ENCODE results near the gene PWWP2B. TPM values are rescaled to one million over a fixed set of nuclear protein-coding genes. Genes with fewer than 3 reads are reported as not detected.

Gene PWWP2B
- total and polyA plus RNA-seq, 2 experiments from 2014 or later: 2.3 to 12.8 TPM

DNA sequence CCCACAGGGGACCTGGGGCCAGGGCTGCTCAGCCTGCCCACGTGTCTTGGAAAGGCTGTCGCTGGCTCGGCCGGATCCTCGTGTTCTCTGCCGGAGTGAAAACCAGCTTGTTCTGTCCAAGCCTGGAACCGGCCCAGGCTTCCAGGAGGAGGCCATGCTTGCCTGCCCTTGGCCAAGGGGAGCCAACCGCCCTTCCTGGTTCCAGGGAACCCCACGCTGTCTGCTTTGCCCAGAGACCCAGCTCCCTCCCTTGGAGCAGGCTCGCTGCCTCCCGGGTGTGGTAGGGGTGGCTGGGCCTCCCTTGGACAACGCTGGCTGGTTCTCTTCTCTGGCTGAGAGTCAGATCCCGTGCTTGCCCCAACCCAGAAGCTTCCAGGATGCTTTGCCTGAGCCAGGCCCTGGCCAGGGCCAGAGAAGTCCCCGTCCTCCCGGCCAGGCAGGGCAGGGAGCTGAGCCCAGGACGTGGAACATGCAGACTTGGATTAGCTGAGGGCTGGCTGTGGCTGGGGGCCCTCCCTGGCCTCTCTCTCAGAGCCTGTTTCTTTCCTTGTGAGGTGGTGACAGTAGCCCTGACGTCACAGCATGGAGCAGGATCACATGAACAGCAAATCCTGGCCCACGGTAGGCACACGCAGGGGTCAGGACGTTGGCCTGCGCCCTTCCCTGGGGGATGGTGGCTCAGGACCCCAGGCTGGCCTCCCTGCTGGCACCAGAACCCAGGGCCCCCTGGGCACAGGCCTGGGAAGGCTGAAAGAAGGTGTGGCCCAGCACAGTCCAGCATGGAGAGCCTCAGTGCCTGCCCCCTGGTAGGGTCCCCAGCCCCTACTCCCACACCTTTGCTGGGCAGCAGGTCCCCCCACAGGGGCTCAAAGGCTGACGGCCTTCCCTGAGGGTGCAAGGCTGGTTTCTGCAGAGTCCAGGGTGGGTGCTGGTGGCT is 67.5 kb downstream of the PWWP2B start:
- H3K4me3 ChIP-seq: no peak overlapping the region
- H3K4me3 Mint-ChIP-seq: no peak overlapping the region
- no peaks in the 10 kb centered on the region for H3K9me2 ChIP-seq (ENCODE audit: insufficient read depth)
- no peaks in the 10 kb centered on the region for H3K36me3 Mint-ChIP-seq (ENCODE audit: low read depth)
- H3K27ac ChIP-seq (ENCODE audit: low read depth): no peak overlapping the region
- H3K27me3 ChIP-seq (ENCODE audit: insufficient read depth): no peaks in the 10 kb centered on the region
- H3F3A ChIP-seq (replicated peaks; ENCODE audit: low read depth): no peaks in the 10 kb centered on the region
- H3K36me3 ChIP-seq (ENCODE audit: insufficient read depth): no peaks in the 10 kb centered on the region
- ATAC-seq: no peak
- H3K79me2 ChIP-seq (replicated peaks; ENCODE audit: insufficient read depth): no peaks in the 10 kb centered on the region
- H3K27ac Mint-ChIP-seq: no peak overlapping the region
- no peak overlapping the region for H3K4me2 ChIP-seq
- TF ChIP-seq NANOG (IDR thresholded peaks at IDR 0.05; ENCODE audit: borderline replicate concordance) (no peak), ZNF331 (CRISPR knock-in tag; IDR thresholded peaks at IDR 0.05; ENCODE audit: low read depth) (no peak), ZNF114 (CRISPR knock-in tag; IDR thresholded peaks at IDR 0.05) (no peak), STAT1 (IDR thresholded peaks at IDR 0.05; ENCODE audit: unreplicated experiment) (no peak), CREB1 (CRISPR knock-in tag; IDR thresholded peaks at IDR 0.05; ENCODE audit: low read depth) (no peak), EZH2 (IDR thresholded peaks at IDR 0.05; ENCODE audit: low read depth, unreplicated experiment) (no peak), JUNB (IDR thresholded peaks at IDR 0.05; ENCODE audit: unreplicated experiment) (no peak), POLR2AphosphoS5 (IDR thresholded peaks at IDR 0.05; ENCODE audit: low read depth) (no peak), ZNF462 (CRISPR knock-in tag; IDR thresholded peaks at IDR 0.05) (no peak)
- TF ChIP-seq, protein P1, sequence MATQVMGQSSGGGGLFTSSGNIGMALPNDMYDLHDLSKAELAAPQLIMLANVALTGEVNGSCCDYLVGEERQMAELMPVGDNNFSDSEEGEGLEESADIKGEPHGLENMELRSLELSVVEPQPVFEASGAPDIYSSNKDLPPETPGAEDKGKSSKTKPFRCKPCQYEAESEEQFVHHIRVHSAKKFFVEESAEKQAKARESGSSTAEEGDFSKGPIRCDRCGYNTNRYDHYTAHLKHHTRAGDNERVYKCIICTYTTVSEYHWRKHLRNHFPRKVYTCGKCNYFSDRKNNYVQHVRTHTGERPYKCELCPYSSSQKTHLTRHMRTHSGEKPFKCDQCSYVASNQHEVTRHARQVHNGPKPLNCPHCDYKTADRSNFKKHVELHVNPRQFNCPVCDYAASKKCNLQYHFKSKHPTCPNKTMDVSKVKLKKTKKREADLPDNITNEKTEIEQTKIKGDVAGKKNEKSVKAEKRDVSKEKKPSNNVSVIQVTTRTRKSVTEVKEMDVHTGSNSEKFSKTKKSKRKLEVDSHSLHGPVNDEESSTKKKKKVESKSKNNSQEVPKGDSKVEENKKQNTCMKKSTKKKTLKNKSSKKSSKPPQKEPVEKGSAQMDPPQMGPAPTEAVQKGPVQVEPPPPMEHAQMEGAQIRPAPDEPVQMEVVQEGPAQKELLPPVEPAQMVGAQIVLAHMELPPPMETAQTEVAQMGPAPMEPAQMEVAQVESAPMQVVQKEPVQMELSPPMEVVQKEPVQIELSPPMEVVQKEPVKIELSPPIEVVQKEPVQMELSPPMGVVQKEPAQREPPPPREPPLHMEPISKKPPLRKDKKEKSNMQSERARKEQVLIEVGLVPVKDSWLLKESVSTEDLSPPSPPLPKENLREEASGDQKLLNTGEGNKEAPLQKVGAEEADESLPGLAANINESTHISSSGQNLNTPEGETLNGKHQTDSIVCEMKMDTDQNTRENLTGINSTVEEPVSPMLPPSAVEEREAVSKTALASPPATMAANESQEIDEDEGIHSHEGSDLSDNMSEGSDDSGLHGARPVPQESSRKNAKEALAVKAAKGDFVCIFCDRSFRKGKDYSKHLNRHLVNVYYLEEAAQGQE (IDR thresholded peaks at IDR 0.05; ENCODE audit: unreplicated experiment): no peak
- no peaks in the 10 kb centered on the region; the same call in 1 of the 2 replicates for H3K4me1 ChIP-seq (ENCODE audit: insufficient read depth)
- peaks cover 3% of the 10 kb centered on the region for H3K4me1 Mint-ChIP-seq
- H4K20me1 ChIP-seq (replicated peaks; ENCODE audit: insufficient read depth): no peaks in the 10 kb centered on the region
- no peaks in the 10 kb centered on the region for H3K9me3 Mint-ChIP-seq
- peaks cover 7% of the 10 kb centered on the region for H3K27me3 Mint-ChIP-seq (ENCODE audit: insufficient read depth, low read depth, poor library complexity)
- H2AFZ ChIP-seq: no peak overlapping the region
- no peak for DNase-seq (ENCODE audit: low spot score)
